Inflammatory macrophage (primary cell): ENCODE data around the gene CT47A1.
"Not testable (repeated sequence)": the region's sequence is repeated elsewhere in the genome, so short reads cannot be mapped to it uniquely, and the experiment has no call there.

ENCODE experiments used
- DNase-seq, 2 donors: peaks; one replicate each; pipeline ENCODE4 v3.0.0-alpha.2; 2020 to 2022
- total RNA-seq, 18 experiments: gene quantifications; one replicate each; lab custom pipeline; 2026; ENCODE audit warnings: mixed read lengths in 6 of 18, inconsistent platforms in 2 of 18; lab: John Stamatoyannopoulos, UW

Gene CT47A1
- total RNA-seq, result 0 reads per million in 18 experiments

GRCh38 chrX:120985660-120986059 lies at the start of gene CT47A1:
TSS of gene CT47A1 (minus strand) at chrX:120985760. CDS start at chrX:120985529, 231 bp downstream.
- DNase-seq, result not testable (repeated sequence)

GRCh38 chrX:121032531-121032930 lies 47.0 kb upstream of the CT47A1 start:
- DNase-seq, result no peak

GRCh38 chrX:121030083-121030482 lies 44.5 kb upstream of the CT47A1 start:
- DNase-seq, result no peak

- DNase-seq, result no peak
Measured at GRCh38 chrX:121028419-121028818, 42.9 kb upstream of the CT47A1 start.

- no peak for DNase-seq
Measured at GRCh38 chrX:121014826-121015225, 29.3 kb upstream of the CT47A1 start.

GRCh38 chrX:121013897-121014455 lies 28.4 kb upstream of the CT47A1 start:
- no peak for DNase-seq

- DNase-seq, result no peak
Measured at GRCh38 chrX:121011254-121011653, 25.7 kb upstream of the CT47A1 start.

GRCh38 chrX:121010218-121010617 lies 24.7 kb upstream of the CT47A1 start:
- no peak for DNase-seq

- DNase-seq, result no peak
Measured at GRCh38 chrX:121009764-121010163, 24.2 kb upstream of the CT47A1 start.

- no peak for DNase-seq
Measured at GRCh38 chrX:121008920-121009319, 23.4 kb upstream of the CT47A1 start.

GRCh38 chrX:121000589-121000988 lies 15.0 kb upstream of the CT47A1 start:
- DNase-seq, result no peak

- no peak for DNase-seq
Measured at GRCh38 chrX:120999413-120999812, 13.9 kb upstream of the CT47A1 start.

GRCh38 chrX:120956500-120956899 lies 29.1 kb downstream of the CT47A1 start, which contains the start of gene CT47A7:
TSS of gene CT47A7 (minus strand) at chrX:120956600. CDS start at chrX:120956345, 255 bp downstream.
- DNase-seq, result not testable (repeated sequence)
